A673 (cell line): ENCODE results near the gene PDIK1L. TPM values are rescaled to one million over a fixed set of nuclear protein-coding genes. Genes with fewer than 3 reads are reported as not detected.
"Not testable (repeated sequence)": the region's sequence is repeated elsewhere in the genome, so short reads cannot be mapped to it uniquely, and the experiment has no call there.

ENCODE experiments used
- BruUV-seq: library from RNA; stranded (reverse); fragments of 400-500 nt; replicated peaks from 2 replicates; lab custom pipeline; 2021; lab: Mats Ljungman, UMichigan
- CTCF ChIA-PET: fragments of 300-600 bp; sonication (Branson Sonifier 250); formaldehyde crosslinking; loops from one replicate; lab custom pipeline; 2022; ENCODE audit warnings: antibody characterized with exemption; lab: Charles Lee
- POLR2A ChIA-PET: fragments of 300-600 bp; sonication (Branson Sonifier 250); formaldehyde crosslinking; loops from one replicate; lab custom pipeline; 2022; ENCODE audit warnings: antibody characterized with exemption; ENCODE audit not compliant: low non-redundant PET; lab: Charles Lee
- DNase-seq: peaks from one replicate; pipeline ENCODE4 v3.0.0-alpha.2; 2015; ENCODE audit warnings: low spot score
- H3K27ac ChIP-seq: fragments of 200-600 bp; sonication (generic); 2 replicates; pipeline ENCODE4 v1.5.1; 2016; ENCODE audit warnings: mixed run types, low read depth, mild to moderate bottlenecking, mixed read lengths, antibody characterized with exemption, low read length; ENCODE audit not compliant: poor library complexity, severe bottlenecking
- H3K27me3 ChIP-seq: fragments of 200-600 bp; sonication (generic); replicated peaks from 2 replicates; pipeline ENCODE4 v1.6.1; 2017; ENCODE audit warnings: mixed run types, low read depth, mild to moderate bottlenecking, mixed read lengths, antibody characterized with exemption, low read length; ENCODE audit not compliant: insufficient read depth, poor library complexity
- H3K36me3 ChIP-seq: fragments of 200-600 bp; sonication (generic); 2 replicates; pipeline ENCODE4 v1.6.1; 2016; ENCODE audit warnings: mixed run types, mild to moderate bottlenecking, mixed read lengths, antibody characterized with exemption, low read length; ENCODE audit not compliant: insufficient read depth, poor library complexity, severe bottlenecking
- H3K4me1 ChIP-seq: fragments of 200-600 bp; sonication (generic); 2 replicates; pipeline ENCODE4 v1.6.1; 2017; ENCODE audit warnings: mixed run types, mild to moderate bottlenecking, mixed read lengths, antibody characterized with exemption, low read length; ENCODE audit not compliant: insufficient read depth, poor library complexity, severe bottlenecking
- H3K4me3 ChIP-seq: fragments of 200-600 bp; sonication (generic); 2 replicates; pipeline ENCODE4 v1.5.1; 2016; ENCODE audit warnings: low read depth, mixed run types, mild to moderate bottlenecking, mixed read lengths, low read length; ENCODE audit not compliant: poor library complexity, severe bottlenecking
- H3K9me3 ChIP-seq: fragments of 200-600 bp; sonication (generic); 2 replicates; pipeline ENCODE4 v1.6.1; 2016; ENCODE audit warnings: mixed run types, low read depth, mild to moderate bottlenecking, mixed read lengths, antibody characterized with exemption, low read length; ENCODE audit not compliant: poor library complexity, severe bottlenecking
- CTCF ChIP-seq: fragments of 300-800, 200-600 bp; sonication (generic); conservative IDR thresholded peaks from 2 replicates; pipeline ENCODE4 v1.5.1; 2017; ENCODE audit warnings: low read depth, mild to moderate bottlenecking, antibody characterized with exemption, low read length, moderate library complexity, mixed read lengths
- EZH2 ChIP-seq: fragments of 200-600 bp; sonication (generic); IDR thresholded peaks from 2 replicates; pipeline ENCODE4 v1.6.1; 2017; ENCODE audit warnings: borderline replicate concordance, low read depth, mild to moderate bottlenecking, mixed read lengths, antibody characterized with exemption, low read length; ENCODE audit not compliant: poor library complexity, severe bottlenecking
- intact Hi-C: fragments of 100-400 bp; cut with micrococcal nuclease; formaldehyde crosslinking; loops from one replicate; pipeline ENCODE4 v1.10.0; 2022; ENCODE audit not compliant: unreplicated experiment
- total RNA-seq: library from RNA; stranded (reverse); gene quantifications from 2 replicates; pipeline ENCODE4 v1.2.3, GENCODE V29; 2021

Gene PDIK1L
- total RNA-seq, 1 experiment from 2014 or later = 12.9 TPM

GRCh38 chr1:26099780-26100179 lies 11.8 kb upstream of the PDIK1L start:
- POLR2A ChIA-PET = no interaction called here
- H3K4me1 ChIP-seq = no peaks in the 10 kb centered on the region
- TF ChIP-seq EZH2 (no peak), CTCF (no peak)
- no peak overlapping the region for H3K27ac ChIP-seq
- CTCF ChIA-PET = no interaction called here
- intact Hi-C loops = no loop called here
- no TSS peak for BruUV-seq
- no peak overlapping the region for H3K4me3 ChIP-seq
- no peaks in the 10 kb centered on the region for H3K9me3 ChIP-seq
- DNase-seq = no peak
- H3K36me3 ChIP-seq = no peaks in the 10 kb centered on the region
- no peaks in the 10 kb centered on the region for H3K27me3 ChIP-seq

- POLR2A ChIA-PET, CTCF ChIA-PET, BruUV-seq: not testable (repeated sequence)
These were observed 11.4 kb upstream of the PDIK1L start for GRCh38 chr1:26100204-26100603.

GRCh38 chr1:26102119-26102518 lies 9.5 kb upstream of the PDIK1L start:
- ChIA-PET CTCF (no interaction called here), POLR2A (no interaction called here)
- Histone ChIP-seq H3K9me3 (no peaks in the 10 kb centered on the region), H3K36me3 (no peaks in the 10 kb centered on the region), H3K4me1 (no peaks in the 10 kb centered on the region), H3K27me3 (no peaks in the 10 kb centered on the region), H3K4me3 (no peak overlapping the region), H3K27ac (no peak overlapping the region)
- TF ChIP-seq CTCF = no peak
- no peak for TF ChIP-seq EZH2
- no TSS peak for BruUV-seq
- DNase-seq = no peak
- intact Hi-C loops = no loop called here

More at GRCh38 chr1:26100204-26100603, 11.4 kb upstream of the PDIK1L start:
- H3K27ac ChIP-seq, DNase-seq, H3K27me3 ChIP-seq, H3K36me3 ChIP-seq, intact Hi-C loops, H3K4me3 ChIP-seq, H3K9me3 ChIP-seq, H3K4me1 ChIP-seq: not testable (repeated sequence)

GRCh38 chr1:26102526-26102925 lies 9.1 kb upstream of the PDIK1L start:
- H3K4me3 ChIP-seq = no peak overlapping the region
- BruUV-seq = no TSS peak
- no peak overlapping the region for H3K27ac ChIP-seq
- ChIA-PET CTCF (no interaction called here), POLR2A (no interaction called here)
- intact Hi-C loops = no loop called here
- no peaks in the 10 kb centered on the region for H3K4me1 ChIP-seq
- no peaks in the 10 kb centered on the region for H3K9me3 ChIP-seq
- TF ChIP-seq EZH2 = no peak
- TF ChIP-seq CTCF = no peak
- no peak for DNase-seq
- no peaks in the 10 kb centered on the region for H3K36me3 ChIP-seq
- no peaks in the 10 kb centered on the region for H3K27me3 ChIP-seq

- H3K27me3 ChIP-seq, H3K27ac ChIP-seq, BruUV-seq, H3K4me1 ChIP-seq, POLR2A ChIA-PET, H3K9me3 ChIP-seq, DNase-seq, H3K36me3 ChIP-seq, H3K4me3 ChIP-seq: not testable (repeated sequence)
- CTCF ChIA-PET = interaction anchor here (0.6 to 1.0 kb wide), 7 partner anchors 19 to 325 kb away, joined by 3 to 30 read pairs (median 3); partner anchors contain the start of gene CEP85
- intact Hi-C loops = loop anchor here (1.0 kb wide), 3 partner anchors 40 to 216 kb away; no protein-coding TSS in a partner anchor
These were observed 6.4 kb upstream of the PDIK1L start for GRCh38 chr1:26105226-26105548.
